Testis (tissue), 2 donors: ENCODE results near the gene HSPB9.

Source experiments
- CTCF ChIP-seq, 3 experiments: fragments of 450-650 bp in 2 of 3; fragments of 200-600 bp in 1 of 3; sonication (generic) in 1 of 3; IDR thresholded peaks; one replicate each; pipeline ENCODE4 v1.5.1; 2016 to 2019; ENCODE audit warnings: antibody characterized with exemption in 3 of 3, mild to moderate bottlenecking in 2 of 3, moderate library complexity in 1 of 3
- POLR2A ChIP-seq: fragments of 450-650 bp; IDR thresholded peaks from one replicate; pipeline ENCODE4 v1.6.1; 2017; ENCODE audit warnings: antibody characterized with exemption, mild to moderate bottlenecking, moderate library complexity

- no peak for TF ChIP-seq CTCF (IDR thresholded peaks at IDR 0.05)
- TF ChIP-seq POLR2A = no peak
These were observed 3.3 kb upstream of the HSPB9 start for GRCh38 chr17:42119301-42119700.
